ENCODE measurements around the gene NTN1. TPM values are rescaled to one million over a fixed set of nuclear protein-coding genes. Genes with fewer than 3 reads are reported as not detected.

Gene NTN1
- total and polyA plus RNA-seq, 2 of the 4 experiments (the other 2 are of a cell fraction), result under 0.01 to 0.07 TPM

- no peak for TF ChIP-seq SMC3 (IDR thresholded peaks at IDR 0.05; ENCODE audit: low read depth, low read length)
These were observed 237.1 kb downstream of the NTN1 start (continued) for GRCh38 chr17:9258115-9259015.

- H4K91ac ChIP-seq (ENCODE audit: insufficient read depth, low read depth, low read length), result no peak overlapping the region
- H3K9me3 ChIP-seq (ENCODE audit: control insufficient read depth, insufficient read depth, low read length), result no peaks in the 10 kb centered on the region
- no peak overlapping the region for H3K9ac ChIP-seq (ENCODE audit: low read depth, low read length)
- H3K9me1 ChIP-seq (ENCODE audit: insufficient read depth, low read length), result peaks cover 10% of the 10 kb centered on the region
- H3K18ac ChIP-seq (ENCODE audit: low read depth, low read length), result no peak overlapping the region
- H3K4ac ChIP-seq (ENCODE audit: low read depth, low read length), result no peak overlapping the region
- no peak overlapping the region for H3K14ac ChIP-seq (replicated peaks; ENCODE audit: low read depth, low read length)
- no peak overlapping the region for H3K4me3 ChIP-seq (ENCODE audit: insufficient read depth, low read depth, low read length)
- no peaks in the 10 kb centered on the region for H3K36me3 ChIP-seq (ENCODE audit: control insufficient read depth, insufficient read depth, low read length)
- intact Hi-C loops (cut with micrococcal nuclease) (no loop called here), dilution Hi-C loops (cut with HindIII; ENCODE audit: low sequenced_read_pairs, unreplicated experiment) (no loop called here), in situ Hi-C loops (cut with MboI; ENCODE audit: low sequenced_read_pairs) (no loop called here)
- H4K5ac ChIP-seq (ENCODE audit: low read depth, low read length), result no peak overlapping the region
- DNase-seq (no peak), ATAC-seq (ENCODE audit: low read depth) (no peak)
- TF ChIP-seq POLR2A (IDR thresholded peaks at IDR 0.05; ENCODE audit: low read depth, low read length) (no peak), ELK1 (IDR thresholded peaks at IDR 0.05; ENCODE audit: borderline replicate concordance, low read depth, low read length) (no peak), NFE2L2 (IDR thresholded peaks at IDR 0.05; ENCODE audit: low read depth, low read length) (no peak), FOS (IDR thresholded peaks at IDR 0.05; ENCODE audit: low read depth, low read length) (no peak), CEBPB (IDR thresholded peaks at IDR 0.05; ENCODE audit: low read depth, low read length) (no peak), BHLHE40 (IDR thresholded peaks at IDR 0.05; ENCODE audit: low read depth, low read length) (no peak)
- H3K27ac ChIP-seq (ENCODE audit: insufficient read depth, low read length), result no peak overlapping the region
- no peak overlapping the region for H3K23ac ChIP-seq (ENCODE audit: low read depth, low read length)
- 77% methylated on average over 5 of the region's 10 CpGs; no CpG with 5 or more reads in 1 of the 2 experiments for WGBS, 2 experiments (ENCODE audit: extremely low coverage in 2 of 2, insufficient read length in 1 of 2)
- no peaks in the 10 kb centered on the region for H4K20me1 ChIP-seq (ENCODE audit: insufficient read depth, low read length)
- no peak overlapping the region for H2AK9ac ChIP-seq (replicated peaks; ENCODE audit: low read depth, low read length, poor library complexity)
- H3K27me3 ChIP-seq (ENCODE audit: control insufficient read depth, insufficient read depth, low read length), result no peaks in the 10 kb centered on the region
- H2BK15ac ChIP-seq (ENCODE audit: low read depth, low read length), result no peak overlapping the region
- no TSS peak for BruUV-seq (replicated peaks)
- POLR2A ChIA-PET (ENCODE audit: unreplicated experiment), result no interaction called here
- no peak overlapping the region for H2BK5ac ChIP-seq (ENCODE audit: low read depth, low read length, poor library complexity, severe bottlenecking)
- H3K4me1 ChIP-seq (ENCODE audit: control insufficient read depth, insufficient read depth, low read length), result peaks cover 15% of the 10 kb centered on the region
- H3K4me2 ChIP-seq (ENCODE audit: low read depth, low read length), result no peak overlapping the region
- H3K56ac ChIP-seq (ENCODE audit: extremely low read depth, insufficient read depth, low read length), result no peak overlapping the region
- no peak overlapping the region for H2AFZ ChIP-seq (replicated peaks; ENCODE audit: low read length, poor library complexity)
- CTCF ChIA-PET, result no interaction called here
- no peak overlapping the region for H4K8ac ChIP-seq (ENCODE audit: low read depth in 2 of 2, low read length in 2 of 2)
- no peak overlapping the region for H2BK20ac ChIP-seq (ENCODE audit: low read depth, low read length)
- H3K79me1 ChIP-seq (ENCODE audit: low read depth in 1 of 2, low read length in 2 of 2), result no peaks in the 10 kb centered on the region
- no peak overlapping the region for H2AK5ac ChIP-seq (ENCODE audit: low read depth, low read length)
- H2BK120ac ChIP-seq (ENCODE audit: low read depth, low read length), result no peak overlapping the region
These were observed 238.1 kb downstream of the NTN1 start for GRCh38 chr17:9259419-9259818.
